ENCODE measurements around the gene EMP1. TPM values are rescaled to one million over a fixed set of nuclear protein-coding genes. Genes with fewer than 3 reads are reported as not detected.

The EMP1 gene
- polyA plus RNA-seq, 3 donors = 2.7 to 6.3 (median 3.1) TPM

DNA sequence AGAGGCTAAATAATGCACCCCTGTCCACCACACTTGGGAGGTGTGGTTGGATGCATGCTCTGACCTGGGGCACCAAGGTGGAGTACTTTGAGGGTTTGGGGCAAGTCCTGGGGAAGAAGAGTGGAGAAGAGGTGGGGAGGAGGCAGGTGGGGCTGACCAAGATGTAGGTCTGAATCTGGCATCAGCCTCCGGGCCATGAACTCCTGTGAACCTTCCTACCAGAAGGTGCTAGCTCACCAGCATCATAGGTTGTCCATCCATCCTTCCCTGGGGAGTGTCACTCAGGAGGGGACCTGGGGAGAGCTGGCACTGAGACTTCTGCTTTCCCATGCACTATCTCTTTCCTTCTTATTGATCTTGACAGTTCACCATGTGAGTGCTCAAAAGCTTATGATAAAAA, 13.6 kb upstream of the EMP1 start:
- no peaks in the 10 kb centered on the region for H4K20me1 ChIP-seq (ENCODE audit: insufficient read depth, low read length)
- no peak overlapping the region for H3K4me2 ChIP-seq (replicated peaks; ENCODE audit: extremely low read depth, low read length, poor library complexity, severe bottlenecking)
- intact Hi-C loops (cut with micrococcal nuclease) = no loop called here
- Mint-ChIP-seq H3K4me3 (no peak overlapping the region), H3K27ac (peak overlapping the region in 1 of 7 donors; percentile 57), H3K27me3 (ENCODE audit: low read depth in 3 of 3) (peaks cover 4 to 9% (median 5%) of the 10 kb centered on the region in 3 donors), H3K36me3 (no peaks in the 10 kb centered on the region), H3K4me1 (peaks cover 16% of the 10 kb centered on the region), H3K9me3 (no peaks in the 10 kb centered on the region)
- TF ChIP-seq, protein P1, sequence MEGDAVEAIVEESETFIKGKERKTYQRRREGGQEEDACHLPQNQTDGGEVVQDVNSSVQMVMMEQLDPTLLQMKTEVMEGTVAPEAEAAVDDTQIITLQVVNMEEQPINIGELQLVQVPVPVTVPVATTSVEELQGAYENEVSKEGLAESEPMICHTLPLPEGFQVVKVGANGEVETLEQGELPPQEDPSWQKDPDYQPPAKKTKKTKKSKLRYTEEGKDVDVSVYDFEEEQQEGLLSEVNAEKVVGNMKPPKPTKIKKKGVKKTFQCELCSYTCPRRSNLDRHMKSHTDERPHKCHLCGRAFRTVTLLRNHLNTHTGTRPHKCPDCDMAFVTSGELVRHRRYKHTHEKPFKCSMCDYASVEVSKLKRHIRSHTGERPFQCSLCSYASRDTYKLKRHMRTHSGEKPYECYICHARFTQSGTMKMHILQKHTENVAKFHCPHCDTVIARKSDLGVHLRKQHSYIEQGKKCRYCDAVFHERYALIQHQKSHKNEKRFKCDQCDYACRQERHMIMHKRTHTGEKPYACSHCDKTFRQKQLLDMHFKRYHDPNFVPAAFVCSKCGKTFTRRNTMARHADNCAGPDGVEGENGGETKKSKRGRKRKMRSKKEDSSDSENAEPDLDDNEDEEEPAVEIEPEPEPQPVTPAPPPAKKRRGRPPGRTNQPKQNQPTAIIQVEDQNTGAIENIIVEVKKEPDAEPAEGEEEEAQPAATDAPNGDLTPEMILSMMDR (IDR thresholded peaks at IDR 0.05) = no peak
- H2AFZ ChIP-seq (ENCODE audit: insufficient read depth, low read depth, low read length, poor library complexity, severe bottlenecking) = no peak overlapping the region
- H3K9me3 ChIP-seq (replicated peaks in 1 of 2; ENCODE audit: control insufficient read depth in 1 of 2, insufficient read depth in 1 of 2, low read length in 2 of 2) = no peaks in the 10 kb centered on the region
- WGBS (ENCODE audit: insufficient coverage) = 100% methylated on average over 1 of the region's 1 CpG
- H3K79me2 ChIP-seq (ENCODE audit: insufficient read depth, low read length) = no peaks in the 10 kb centered on the region
- no peaks in the 10 kb centered on the region for H3K27me3 ChIP-seq (ENCODE audit: control insufficient read depth in 2 of 2, insufficient read depth in 2 of 2, low read length in 2 of 2)
- no peak for DNase-seq
- no peaks in the 10 kb centered on the region for H3K36me3 ChIP-seq (replicated peaks in 1 of 2; ENCODE audit: control insufficient read depth in 1 of 2, insufficient read depth in 2 of 2, low read length in 2 of 2)
- peaks cover 11 to 12% of the 10 kb centered on the region in 2 donors for H3K4me1 ChIP-seq (ENCODE audit: control insufficient read depth in 1 of 2, insufficient read depth in 2 of 2, low read length in 2 of 2)
- no peak overlapping the region for H3K27ac ChIP-seq (ENCODE audit: low read depth in 1 of 2, low read length in 2 of 2)
- no peak overlapping the region for H3K9ac ChIP-seq (ENCODE audit: insufficient read depth, low read length, poor library complexity, severe bottlenecking)
- no peak overlapping the region for H3K4me3 ChIP-seq (replicated peaks in 1 of 3; ENCODE audit: low read depth in 2 of 3, low read length in 3 of 3)

DNA sequence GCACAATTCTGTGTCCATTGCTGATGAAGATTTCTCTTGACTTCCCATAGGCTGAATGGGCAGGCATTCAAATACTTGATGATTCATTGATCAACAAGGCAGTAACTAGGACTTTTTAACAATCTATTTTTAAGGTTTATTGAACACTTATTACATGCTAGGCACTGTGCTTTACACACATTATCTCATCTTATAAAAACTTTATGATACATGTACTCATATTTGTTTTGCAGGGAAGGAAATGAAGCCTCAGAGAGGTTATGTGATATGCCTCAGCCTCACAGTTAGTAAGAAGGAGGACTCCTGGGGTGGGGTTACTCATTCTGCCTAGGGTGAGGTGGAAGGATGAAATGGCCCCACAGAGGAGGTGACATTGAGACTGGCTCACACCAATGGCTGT, 12.9 kb upstream of the EMP1 start:
- H3K9me3 ChIP-seq (replicated peaks in 1 of 2; ENCODE audit: control insufficient read depth in 1 of 2, insufficient read depth in 1 of 2, low read length in 2 of 2) = no peaks in the 10 kb centered on the region
- no peak overlapping the region for H3K27ac Mint-ChIP-seq
- peaks cover 16% of the 10 kb centered on the region for H3K4me1 Mint-ChIP-seq
- H3K27me3 Mint-ChIP-seq (ENCODE audit: low read depth in 3 of 3) = peaks cover 4 to 9% (median 5%) of the 10 kb centered on the region in 3 donors
- TF ChIP-seq, protein P1 (IDR thresholded peaks at IDR 0.05) = no peak
- no peak overlapping the region for H3K27ac ChIP-seq (ENCODE audit: low read depth in 1 of 2, low read length in 2 of 2)
- no peak overlapping the region for H2AFZ ChIP-seq (ENCODE audit: insufficient read depth, low read depth, low read length, poor library complexity, severe bottlenecking)
- H3K4me1 ChIP-seq (ENCODE audit: control insufficient read depth in 1 of 2, insufficient read depth in 2 of 2, low read length in 2 of 2) = peaks cover 11 to 12% of the 10 kb centered on the region in 2 donors
- no peak overlapping the region for H3K4me3 ChIP-seq (replicated peaks in 1 of 3; ENCODE audit: low read depth in 2 of 3, low read length in 3 of 3)
- no peaks in the 10 kb centered on the region for H4K20me1 ChIP-seq (ENCODE audit: insufficient read depth, low read length)
- H3K9me3 Mint-ChIP-seq = no peaks in the 10 kb centered on the region
- H3K79me2 ChIP-seq (ENCODE audit: insufficient read depth, low read length) = no peaks in the 10 kb centered on the region
- no peak overlapping the region for H3K4me3 Mint-ChIP-seq
- no peak for DNase-seq
- no peaks in the 10 kb centered on the region for H3K27me3 ChIP-seq (ENCODE audit: control insufficient read depth in 2 of 2, insufficient read depth in 2 of 2, low read length in 2 of 2)
- H3K4me2 ChIP-seq (replicated peaks; ENCODE audit: extremely low read depth, low read length, poor library complexity, severe bottlenecking) = no peak overlapping the region
- intact Hi-C loops (cut with micrococcal nuclease) = no loop called here
- no peak overlapping the region for H3K9ac ChIP-seq (ENCODE audit: insufficient read depth, low read length, poor library complexity, severe bottlenecking)
- H3K36me3 ChIP-seq (replicated peaks in 1 of 2; ENCODE audit: control insufficient read depth in 1 of 2, insufficient read depth in 2 of 2, low read length in 2 of 2) = no peaks in the 10 kb centered on the region
- no peaks in the 10 kb centered on the region for H3K36me3 Mint-ChIP-seq

Measured in CD14-positive monocyte (primary cell).